Loucy (cell line): Measurements from ENCODE around the gene BABAM2.

Experiments
- EZH2phosphoT487 ChIP-seq: fragments of 200-600 bp; IDR thresholded peaks from 2 replicates; pipeline ENCODE4 v1.6.1; 2018; ENCODE audit warnings: antibody characterized with exemption, mild to moderate bottlenecking, moderate library complexity, borderline replicate concordance
- TF ChIP-seq, protein P1 (sequence below): fragments of 200-600 bp; sonication (generic); conservative IDR thresholded peaks from 2 replicates; pipeline ENCODE4 v1.5.1; 2014; ENCODE audit warnings: mild to moderate bottlenecking, antibody characterized with exemption, low read length

DNA sequence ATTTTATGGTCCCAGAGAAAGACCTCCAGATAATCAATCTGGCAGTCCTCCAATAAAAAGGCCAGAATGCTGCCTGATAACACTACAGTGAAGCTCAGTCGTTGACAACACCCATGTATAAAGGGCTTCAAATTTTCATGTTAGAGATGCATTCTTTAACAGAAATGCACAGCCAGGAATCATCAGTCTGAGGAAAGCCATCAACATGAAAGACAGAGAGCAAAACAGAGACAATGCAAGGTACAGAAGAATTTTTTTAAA, 13.8 kb downstream of the BABAM2 start:
- TF ChIP-seq, protein P1, sequence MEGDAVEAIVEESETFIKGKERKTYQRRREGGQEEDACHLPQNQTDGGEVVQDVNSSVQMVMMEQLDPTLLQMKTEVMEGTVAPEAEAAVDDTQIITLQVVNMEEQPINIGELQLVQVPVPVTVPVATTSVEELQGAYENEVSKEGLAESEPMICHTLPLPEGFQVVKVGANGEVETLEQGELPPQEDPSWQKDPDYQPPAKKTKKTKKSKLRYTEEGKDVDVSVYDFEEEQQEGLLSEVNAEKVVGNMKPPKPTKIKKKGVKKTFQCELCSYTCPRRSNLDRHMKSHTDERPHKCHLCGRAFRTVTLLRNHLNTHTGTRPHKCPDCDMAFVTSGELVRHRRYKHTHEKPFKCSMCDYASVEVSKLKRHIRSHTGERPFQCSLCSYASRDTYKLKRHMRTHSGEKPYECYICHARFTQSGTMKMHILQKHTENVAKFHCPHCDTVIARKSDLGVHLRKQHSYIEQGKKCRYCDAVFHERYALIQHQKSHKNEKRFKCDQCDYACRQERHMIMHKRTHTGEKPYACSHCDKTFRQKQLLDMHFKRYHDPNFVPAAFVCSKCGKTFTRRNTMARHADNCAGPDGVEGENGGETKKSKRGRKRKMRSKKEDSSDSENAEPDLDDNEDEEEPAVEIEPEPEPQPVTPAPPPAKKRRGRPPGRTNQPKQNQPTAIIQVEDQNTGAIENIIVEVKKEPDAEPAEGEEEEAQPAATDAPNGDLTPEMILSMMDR, result no peak
- no peak for TF ChIP-seq EZH2phosphoT487
